Mammary epithelial cell (primary cell): Measurements from ENCODE around the gene VSIR.

ENCODE experiments used
- EZH2 ChIP-seq: IDR thresholded peaks from 2 replicates; pipeline ENCODE4 v1.6.1; 2012; ENCODE audit warnings: low read length, inconsistent platforms, borderline replicate concordance
- TF ChIP-seq, protein P1 (sequence below), 2 donors: IDR thresholded peaks in 1 of 2; conservative IDR thresholded peaks in 1 of 2; 2 replicates each; pipeline ENCODE4 v1.5.1; 2011 to 2012; ENCODE audit warnings: inconsistent platforms in 2 of 2, low read length in 2 of 2, mild to moderate bottlenecking in 2 of 2, control low read depth in 1 of 2, low read depth in 1 of 2; ENCODE audit not compliant: insufficient read depth in 1 of 2; ENCODE audit errors: extremely low read depth in 1 of 2

DNA sequence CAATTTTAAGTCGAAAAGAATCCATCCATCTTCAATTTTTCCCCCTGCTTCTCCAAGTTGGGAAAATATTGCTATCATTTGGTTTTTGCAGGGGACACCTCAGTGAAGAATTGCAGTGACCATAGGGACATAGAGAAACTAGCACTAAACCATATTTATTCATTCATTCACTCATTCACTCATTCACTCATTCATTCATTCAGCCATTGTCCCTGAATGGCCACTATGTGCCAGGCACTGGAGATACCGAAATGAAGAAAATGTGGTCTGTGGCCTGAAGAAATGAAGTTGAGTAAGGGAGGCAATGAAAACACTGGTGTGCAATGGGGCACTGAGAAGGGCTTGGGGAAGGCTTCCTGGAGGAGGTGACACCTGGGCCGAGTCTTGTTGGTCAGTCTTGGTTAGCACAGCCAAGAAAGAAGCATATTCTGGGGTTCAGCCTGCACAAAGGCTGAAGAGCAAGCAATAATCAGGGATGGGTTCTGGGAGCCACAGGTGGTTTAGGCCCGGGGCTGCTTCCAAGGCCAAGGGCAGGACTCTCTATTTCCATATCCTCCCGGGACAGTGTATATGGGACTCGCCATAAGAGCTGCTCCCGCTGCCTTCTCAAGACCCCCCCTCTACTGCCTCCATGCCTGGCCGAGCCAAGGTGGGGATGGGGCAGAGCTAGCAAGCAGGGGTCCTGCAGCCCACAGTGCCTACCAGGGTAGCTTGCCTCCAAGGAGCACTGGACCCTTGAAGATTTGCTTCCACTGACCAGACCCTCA is 28.2 kb downstream of the VSIR start:
- TF ChIP-seq, protein P1, sequence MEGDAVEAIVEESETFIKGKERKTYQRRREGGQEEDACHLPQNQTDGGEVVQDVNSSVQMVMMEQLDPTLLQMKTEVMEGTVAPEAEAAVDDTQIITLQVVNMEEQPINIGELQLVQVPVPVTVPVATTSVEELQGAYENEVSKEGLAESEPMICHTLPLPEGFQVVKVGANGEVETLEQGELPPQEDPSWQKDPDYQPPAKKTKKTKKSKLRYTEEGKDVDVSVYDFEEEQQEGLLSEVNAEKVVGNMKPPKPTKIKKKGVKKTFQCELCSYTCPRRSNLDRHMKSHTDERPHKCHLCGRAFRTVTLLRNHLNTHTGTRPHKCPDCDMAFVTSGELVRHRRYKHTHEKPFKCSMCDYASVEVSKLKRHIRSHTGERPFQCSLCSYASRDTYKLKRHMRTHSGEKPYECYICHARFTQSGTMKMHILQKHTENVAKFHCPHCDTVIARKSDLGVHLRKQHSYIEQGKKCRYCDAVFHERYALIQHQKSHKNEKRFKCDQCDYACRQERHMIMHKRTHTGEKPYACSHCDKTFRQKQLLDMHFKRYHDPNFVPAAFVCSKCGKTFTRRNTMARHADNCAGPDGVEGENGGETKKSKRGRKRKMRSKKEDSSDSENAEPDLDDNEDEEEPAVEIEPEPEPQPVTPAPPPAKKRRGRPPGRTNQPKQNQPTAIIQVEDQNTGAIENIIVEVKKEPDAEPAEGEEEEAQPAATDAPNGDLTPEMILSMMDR (conservative IDR thresholded peaks at IDR 0.05 in 1 of 2, IDR thresholded peaks at IDR 0.05 in 1 of 2; ENCODE audit: extremely low read depth in 1 of 2, insufficient read depth in 1 of 2, low read depth in 1 of 2, low read length in 2 of 2) = no peak
- TF ChIP-seq EZH2 = no peak
